ENCODE results near the gene CYP2W1. TPM values are rescaled to one million over a fixed set of nuclear protein-coding genes. Genes with fewer than 3 reads are reported as not detected.
A peak's percentile ranks its signal among the peaks of the same experiment; 100 is the strongest.

CYP2W1 gene
- total RNA-seq, 1 donor from 2014 or later = 19.1 TPM

DNA sequence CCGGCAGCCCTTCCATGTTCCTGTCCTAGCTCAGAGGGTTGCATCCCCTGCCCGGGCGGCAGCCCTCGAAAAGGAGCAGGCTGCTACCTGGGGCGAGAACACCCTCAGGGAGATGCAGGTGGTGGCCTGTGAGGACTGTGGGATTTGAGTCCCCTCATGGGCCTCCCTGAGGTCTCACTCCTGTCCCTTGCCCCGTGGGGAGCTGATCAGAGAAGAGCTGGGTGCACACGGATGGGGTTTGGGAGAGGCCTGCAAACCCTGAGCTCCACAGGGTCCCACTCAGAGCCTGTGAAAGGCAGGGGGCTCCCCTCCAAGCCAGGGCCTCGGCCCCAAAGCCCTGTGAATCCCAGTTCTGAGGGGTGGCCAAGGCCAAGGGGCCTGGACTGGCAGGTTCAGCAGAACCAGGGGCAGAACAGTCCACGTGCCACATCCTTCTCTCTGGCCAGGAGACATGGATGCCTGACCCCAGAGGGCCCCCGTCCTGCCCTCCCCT, 424 bp upstream of the CYP2W1 start:
- DNase-seq = no peak

- no peak for DNase-seq
Measured at GRCh38 chr7:983616-984071, 663 bp downstream of the CYP2W1 start.

DNA sequence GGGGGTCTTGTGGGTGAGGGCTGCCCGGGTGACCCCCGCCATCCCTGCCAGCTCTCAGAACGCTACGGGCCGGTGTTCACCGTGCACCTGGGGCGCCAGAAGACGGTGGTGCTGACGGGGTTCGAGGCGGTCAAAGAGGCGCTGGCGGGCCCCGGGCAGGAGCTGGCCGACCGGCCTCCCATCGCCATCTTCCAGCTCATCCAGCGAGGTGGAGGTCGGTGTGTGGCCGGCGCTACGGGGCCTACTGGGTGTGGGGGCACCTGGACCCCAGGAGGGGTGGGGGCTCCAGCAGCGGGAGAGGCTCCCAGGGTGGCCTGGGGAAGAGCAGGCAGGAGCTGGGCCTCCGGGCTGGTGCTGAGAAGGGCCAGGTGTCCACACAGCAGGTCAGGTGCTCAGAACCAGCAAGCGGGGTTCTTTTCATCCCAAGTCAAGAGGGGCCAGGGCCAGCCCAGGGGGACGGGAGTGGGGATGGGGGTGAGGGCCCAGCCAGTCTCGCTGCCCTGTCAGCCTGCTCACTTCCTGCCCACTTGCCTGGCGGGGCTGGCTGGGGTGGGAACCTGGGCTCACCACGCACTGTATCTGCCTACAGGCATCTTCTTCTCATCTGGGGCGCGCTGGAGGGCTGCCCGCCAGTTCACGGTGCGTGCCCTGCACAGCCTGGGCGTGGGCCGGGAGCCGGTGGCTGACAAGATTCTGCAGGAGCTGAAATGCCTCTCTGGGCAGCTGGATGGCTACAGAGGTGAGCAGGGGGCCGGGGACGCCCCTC, 1.6 kb downstream of the CYP2W1 start:
- no peak for DNase-seq

- DNase-seq = no peak
Measured at GRCh38 chr7:985127-985416, 2.1 kb downstream of the CYP2W1 start.

GRCh38 chr7:985915-986741, 3.1 kb downstream of the CYP2W1 start:
- no peak for DNase-seq

DNA sequence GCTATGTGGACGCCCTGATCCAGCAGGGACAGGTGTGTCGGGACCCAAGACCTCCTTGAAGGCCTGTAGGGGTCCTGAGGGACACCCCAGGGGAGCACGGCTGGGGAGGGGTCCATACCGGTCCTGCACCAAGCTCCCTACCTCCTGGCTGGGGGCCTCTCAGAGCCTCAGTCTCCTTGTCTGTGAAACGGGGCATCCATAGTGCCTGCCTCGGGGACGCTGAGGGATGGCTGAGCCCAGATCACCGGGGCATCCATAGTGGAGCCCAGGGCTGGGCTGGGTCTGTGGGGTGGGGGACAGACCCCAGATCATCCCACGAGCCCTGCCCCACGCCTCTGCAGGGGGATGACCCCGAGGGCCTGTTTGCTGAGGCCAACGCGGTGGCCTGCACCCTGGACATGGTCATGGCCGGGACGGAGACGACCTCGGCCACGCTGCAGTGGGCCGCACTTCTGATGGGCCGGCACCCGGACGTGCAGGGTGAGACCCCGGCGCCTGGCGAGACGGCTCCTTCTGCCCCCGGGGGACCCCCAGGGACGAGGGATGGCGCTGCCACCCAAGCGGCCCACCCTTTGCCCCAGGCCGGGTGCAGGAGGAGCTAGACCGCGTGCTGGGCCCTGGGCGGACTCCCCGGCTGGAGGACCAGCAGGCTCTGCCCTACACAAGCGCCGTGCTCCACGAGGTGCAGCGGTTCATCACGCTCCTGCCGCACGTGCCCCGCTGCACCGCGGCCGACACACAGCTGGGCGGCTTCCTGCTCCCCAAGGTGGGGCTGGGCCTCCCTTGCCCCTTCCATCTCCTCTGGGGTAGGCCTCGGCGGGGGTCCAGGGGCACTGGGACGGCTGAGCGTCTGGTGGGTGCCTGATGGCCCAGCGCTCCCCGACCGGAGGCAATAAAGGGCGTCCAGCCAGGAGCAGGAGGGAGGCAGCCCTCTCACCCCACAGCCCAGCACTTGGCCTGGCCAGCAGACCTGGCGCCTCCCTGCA, 4.1 kb downstream of the CYP2W1 start:
- no peak for DNase-seq

- no peak for DNase-seq
Measured at GRCh38 chr7:987909-988308, 4.9 kb downstream of the CYP2W1 start.

- DNase-seq = no peak
Measured at GRCh38 chr7:988426-988911, 5.5 kb downstream of the CYP2W1 start.

DNA sequence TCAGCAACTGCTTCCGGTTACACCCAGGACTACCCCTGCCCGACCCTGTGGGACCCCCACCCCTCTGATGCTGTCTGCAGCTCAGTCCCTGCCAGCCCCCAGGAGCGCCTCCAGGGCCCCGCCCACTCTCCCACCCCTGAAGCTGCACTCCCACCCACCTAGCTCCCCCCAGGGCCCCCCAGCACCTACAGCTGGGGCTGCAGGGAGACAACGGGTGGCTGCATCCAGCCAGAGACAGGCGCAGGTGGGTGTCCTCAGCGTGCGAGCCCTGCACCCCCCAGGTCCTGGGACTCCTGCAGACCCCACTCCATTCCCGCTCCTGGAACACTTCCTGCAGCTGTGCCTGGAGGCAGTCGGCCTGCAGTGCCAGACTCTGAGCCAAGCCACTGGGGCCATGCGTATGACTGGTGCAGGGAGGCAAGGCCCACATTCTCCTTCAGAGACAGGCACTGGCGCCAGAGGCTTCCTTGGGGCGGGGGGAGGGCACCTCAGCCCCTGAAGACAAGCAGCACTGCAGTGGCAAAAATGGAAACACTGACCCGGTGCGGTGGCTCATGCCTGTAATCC, 6.1 kb downstream of the CYP2W1 start:
- no peak for DNase-seq

GRCh38 chr7:990352-990932, 7.5 kb downstream of the CYP2W1 start:
- peak; percentile 64 for DNase-seq

- DNase-seq = no peak
Measured at GRCh38 chr7:990933-991728, 8.2 kb downstream of the CYP2W1 start.

GRCh38 chr7:991729-992656, 9.0 kb downstream of the CYP2W1 start:
- no peak for DNase-seq

GRCh38 chr7:992709-993607, 10.0 kb downstream of the CYP2W1 start:
- DNase-seq = peak; percentile 99

- no peak for DNase-seq
Measured at GRCh38 chr7:994592-995308, 11.8 kb downstream of the CYP2W1 start.

- DNase-seq = no peak
Measured at GRCh38 chr7:995571-995970, 12.6 kb downstream of the CYP2W1 start.

DNA sequence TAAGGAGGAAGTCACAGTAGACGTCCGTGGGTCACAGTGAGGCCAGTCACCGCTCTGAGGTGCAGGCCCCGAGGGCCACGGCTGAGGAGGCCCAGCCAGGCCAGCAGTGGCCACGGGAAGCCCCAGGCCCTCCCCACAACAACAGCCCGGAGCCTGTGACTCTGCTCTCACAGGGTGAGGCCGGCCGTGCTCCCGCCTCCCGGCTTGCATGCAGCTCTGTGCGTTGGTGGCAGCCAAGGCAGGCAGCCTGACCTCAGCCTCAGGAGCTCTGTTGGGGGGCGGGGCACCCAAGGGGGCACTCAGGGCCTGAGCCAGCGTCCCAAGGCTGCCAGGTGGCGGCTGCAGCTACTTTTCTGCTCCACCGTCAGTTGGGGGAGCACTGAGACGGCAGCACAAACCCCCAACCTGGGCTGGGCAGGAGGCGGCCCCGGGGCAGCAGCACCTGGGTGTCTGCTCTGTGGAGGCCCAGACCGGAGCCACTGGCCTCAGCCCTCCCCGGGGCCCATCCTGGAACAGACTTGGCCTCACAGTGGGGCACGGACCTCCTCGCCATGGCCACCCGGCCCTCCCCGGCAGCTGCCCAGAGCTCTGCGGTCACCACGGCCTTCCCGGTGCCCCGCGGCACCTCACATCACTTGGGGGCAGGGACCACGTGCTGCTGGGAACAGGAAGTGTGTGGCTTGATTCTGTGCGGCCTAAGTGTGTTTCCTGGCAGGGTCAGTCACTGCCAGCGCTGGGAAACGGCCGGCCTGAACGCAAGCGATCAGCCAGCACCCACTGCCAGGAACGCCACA, 13.3 kb downstream of the CYP2W1 start:
- DNase-seq = no peak
